Measurements from ENCODE around the gene RGS12.

DNA sequence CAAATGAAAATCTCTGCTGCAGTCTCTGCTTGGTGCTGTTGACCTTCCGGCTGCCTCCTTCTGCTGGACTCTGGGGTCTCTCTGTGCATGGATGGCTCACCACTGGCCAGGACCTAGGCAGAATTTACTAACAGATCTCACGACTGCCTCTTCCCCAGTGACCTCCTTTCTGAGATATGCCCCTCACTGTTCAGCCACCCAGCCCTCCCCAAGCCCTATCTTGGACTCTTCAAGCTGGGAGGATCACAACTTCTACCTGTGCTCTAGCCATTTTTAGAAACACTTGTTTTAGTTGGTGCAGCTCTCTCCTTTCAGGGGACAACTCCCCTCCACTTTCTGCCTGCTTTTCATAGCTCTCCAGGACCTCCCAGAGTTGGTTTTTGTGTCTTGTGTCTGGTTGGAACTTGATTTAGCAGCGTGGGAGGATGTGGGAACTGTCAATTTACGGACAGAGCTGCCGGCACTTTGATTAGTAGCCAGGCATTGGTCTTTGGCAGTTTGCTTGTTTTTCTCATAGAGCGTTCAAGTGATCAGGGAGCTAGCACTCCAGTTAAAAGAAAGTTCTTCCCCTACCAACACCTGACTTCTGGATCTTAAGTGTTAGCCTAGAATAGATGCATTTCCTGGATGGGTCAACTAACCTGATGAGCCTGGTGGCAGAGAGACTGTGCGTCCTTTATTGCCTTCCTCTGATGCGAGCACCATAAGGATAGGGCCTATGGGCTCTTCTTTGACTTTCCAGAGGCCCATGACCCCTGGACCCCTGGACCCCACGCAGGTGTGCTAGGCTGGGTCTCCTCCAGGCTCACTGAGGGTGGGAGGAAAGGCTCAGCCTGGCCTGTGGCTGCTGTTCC lies 6.5 kb downstream of the RGS12 start:
- TF ChIP-seq, protein P1, sequence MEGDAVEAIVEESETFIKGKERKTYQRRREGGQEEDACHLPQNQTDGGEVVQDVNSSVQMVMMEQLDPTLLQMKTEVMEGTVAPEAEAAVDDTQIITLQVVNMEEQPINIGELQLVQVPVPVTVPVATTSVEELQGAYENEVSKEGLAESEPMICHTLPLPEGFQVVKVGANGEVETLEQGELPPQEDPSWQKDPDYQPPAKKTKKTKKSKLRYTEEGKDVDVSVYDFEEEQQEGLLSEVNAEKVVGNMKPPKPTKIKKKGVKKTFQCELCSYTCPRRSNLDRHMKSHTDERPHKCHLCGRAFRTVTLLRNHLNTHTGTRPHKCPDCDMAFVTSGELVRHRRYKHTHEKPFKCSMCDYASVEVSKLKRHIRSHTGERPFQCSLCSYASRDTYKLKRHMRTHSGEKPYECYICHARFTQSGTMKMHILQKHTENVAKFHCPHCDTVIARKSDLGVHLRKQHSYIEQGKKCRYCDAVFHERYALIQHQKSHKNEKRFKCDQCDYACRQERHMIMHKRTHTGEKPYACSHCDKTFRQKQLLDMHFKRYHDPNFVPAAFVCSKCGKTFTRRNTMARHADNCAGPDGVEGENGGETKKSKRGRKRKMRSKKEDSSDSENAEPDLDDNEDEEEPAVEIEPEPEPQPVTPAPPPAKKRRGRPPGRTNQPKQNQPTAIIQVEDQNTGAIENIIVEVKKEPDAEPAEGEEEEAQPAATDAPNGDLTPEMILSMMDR (IDR thresholded peaks at IDR 0.05), result no peak
- no peak for TF ChIP-seq ZFX (IDR thresholded peaks at IDR 0.05; ENCODE audit: borderline replicate concordance)
